NCI-H2196 (cell line): Measurements from ENCODE around the gene NSDHL.
"Not testable (repeated sequence)": the region's sequence is repeated elsewhere in the genome, so short reads cannot be mapped to it uniquely, and the experiment has no call there.

Experiments
- DNase-seq: peaks from one replicate; lab custom pipeline; 2025; ENCODE audit not compliant: unreplicated experiment; lab: John Stamatoyannopoulos, UW

The NSDHL gene

GRCh38 chrX:152910018-152910417 lies 79.2 kb downstream of the NSDHL start:
- not testable (repeated sequence) for DNase-seq

GRCh38 chrX:152912106-152912505 lies 81.2 kb downstream of the NSDHL start:
- DNase-seq, result no peak

DNA sequence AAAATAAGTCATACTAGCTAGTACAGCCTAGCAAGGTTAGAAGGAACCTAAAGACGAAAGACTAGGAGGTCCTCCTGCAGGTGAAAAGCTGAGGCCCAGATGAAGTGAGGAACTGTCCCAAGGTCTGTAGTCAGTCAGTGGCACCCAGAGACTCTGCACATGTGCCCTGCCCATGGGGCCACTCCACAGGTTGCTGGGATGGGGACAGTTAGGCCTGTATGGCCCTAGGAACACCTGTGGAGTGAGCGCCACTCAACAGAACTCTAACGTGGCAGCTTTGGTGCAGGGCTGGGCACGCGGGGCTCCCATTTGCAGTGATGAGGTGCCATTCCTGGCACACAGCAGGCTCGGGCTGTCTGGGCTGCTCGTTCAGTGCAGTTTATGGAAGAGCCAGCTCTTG lies 81.8 kb downstream of the NSDHL start:
- DNase-seq, result no peak

DNA sequence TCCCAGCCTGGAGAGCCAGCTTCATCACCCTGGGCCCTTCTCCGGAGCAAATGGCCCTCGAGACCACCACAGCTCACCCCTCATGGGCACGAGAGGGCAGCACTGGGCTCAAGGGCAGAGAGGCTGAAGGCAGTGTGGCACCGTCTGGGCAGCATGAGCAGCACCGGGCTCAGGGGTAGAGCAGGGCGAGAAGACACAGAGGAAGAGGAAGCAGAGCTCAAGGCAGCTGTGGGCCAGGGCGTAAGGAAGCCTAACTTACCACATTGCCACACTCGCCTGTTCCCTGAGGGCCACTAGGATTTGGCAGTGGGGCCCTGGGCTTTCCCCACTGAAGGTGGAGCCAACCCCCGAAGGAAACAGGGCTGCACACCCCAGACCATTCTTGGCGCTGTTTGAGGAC lies 82.5 kb downstream of the NSDHL start:
- no peak for DNase-seq

DNA sequence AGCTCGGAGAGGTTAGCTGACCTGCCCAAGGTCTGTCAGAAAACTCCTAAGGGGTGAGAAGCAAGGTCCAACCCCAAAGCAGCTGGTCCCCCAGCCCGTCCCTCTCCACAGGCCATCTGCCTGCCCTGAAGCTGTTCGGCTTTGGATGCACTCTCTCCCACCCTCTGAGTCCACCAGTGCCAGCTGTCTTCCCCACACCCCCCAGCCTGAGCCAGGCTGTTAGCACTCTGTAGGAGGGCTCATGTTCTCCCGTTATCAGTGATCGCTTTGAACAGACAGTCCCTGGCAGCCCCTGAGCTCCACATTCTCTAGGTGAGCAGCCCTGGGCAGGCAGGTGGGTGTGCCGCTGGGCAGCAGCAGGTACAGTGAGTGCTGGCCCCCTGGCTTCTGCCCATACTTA lies 83.0 kb downstream of the NSDHL start:
- no peak for DNase-seq

GRCh38 chrX:152915541-152916241 lies 84.8 kb downstream of the NSDHL start:
- no peak for DNase-seq

- no peak for DNase-seq
Observed at GRCh38 chrX:152917656-152918579, 87.1 kb downstream of the NSDHL start.

DNA sequence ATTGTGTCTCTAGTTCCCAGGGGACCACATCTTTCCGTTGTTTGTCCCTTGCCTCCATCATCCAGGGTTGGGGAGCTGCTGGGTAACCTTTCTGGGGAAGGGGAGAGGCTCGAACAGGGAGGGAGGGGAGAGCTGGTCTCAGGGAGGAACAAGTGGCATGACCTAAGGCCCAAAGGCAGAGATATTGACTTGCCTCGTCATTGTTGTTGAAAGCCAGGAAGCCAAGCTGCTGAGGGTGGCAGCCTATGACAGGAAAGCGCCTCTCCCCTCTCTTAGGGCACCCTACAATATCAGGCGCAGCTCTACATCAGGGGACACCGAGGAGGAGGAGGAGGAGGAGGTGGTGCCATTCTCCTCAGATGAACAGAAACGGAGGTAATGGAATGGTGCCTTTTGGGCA lies 87.8 kb downstream of the NSDHL start:
- DNase-seq, result no peak
